Measurements from ENCODE around the gene MED16. TPM values are rescaled to one million over a fixed set of nuclear protein-coding genes. Genes with fewer than 3 reads are reported as not detected.
"Not testable (repeated sequence)": the region's sequence is repeated elsewhere in the genome, so short reads cannot be mapped to it uniquely, and the experiment has no call there.

Gene MED16
- total RNA-seq, 1 donor from 2014 or later: 12.1 TPM

DNA sequence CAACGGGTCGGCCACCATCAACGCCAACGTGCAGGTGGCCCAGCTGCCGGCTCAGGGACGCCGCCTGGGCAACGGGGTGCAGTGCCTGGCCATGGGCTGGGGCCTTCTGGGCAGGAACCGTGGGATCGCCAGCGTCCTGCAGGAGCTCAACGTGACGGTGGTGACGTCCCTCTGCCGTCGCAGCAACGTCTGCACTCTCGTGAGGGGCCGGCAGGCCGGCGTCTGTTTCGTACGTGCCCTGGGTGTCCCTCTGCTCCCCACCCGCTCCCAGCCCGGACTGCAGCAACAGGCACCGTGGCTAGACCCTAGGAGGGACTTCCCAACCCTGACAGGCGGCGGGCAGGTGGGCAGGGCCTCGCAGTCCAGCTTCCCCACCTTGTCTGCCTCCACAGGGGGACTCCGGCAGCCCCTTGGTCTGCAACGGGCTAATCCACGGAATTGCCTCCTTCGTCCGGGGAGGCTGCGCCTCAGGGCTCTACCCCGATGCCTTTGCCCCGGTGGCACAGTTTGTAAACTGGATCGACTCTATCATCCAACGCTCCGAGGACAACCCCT lies 37.3 kb downstream of the MED16 start:
- no peak for FAIRE-seq
- DNase-seq (ENCODE audit: low read depth): no peak
- no peak for TF ChIP-seq CTCF (IDR thresholded peaks at IDR 0.05; ENCODE audit: insufficient read depth, low read length, severe bottlenecking)
- no peak overlapping the region for H3K4me3 ChIP-seq (ENCODE audit: low read depth, low read length)
- no peaks in the 10 kb centered on the region for H3K36me3 ChIP-seq (ENCODE audit: control insufficient read depth, insufficient read depth, low read length)
- H3K27me3 ChIP-seq (ENCODE audit: control insufficient read depth, insufficient read depth, low read length): no peaks in the 10 kb centered on the region

DNA sequence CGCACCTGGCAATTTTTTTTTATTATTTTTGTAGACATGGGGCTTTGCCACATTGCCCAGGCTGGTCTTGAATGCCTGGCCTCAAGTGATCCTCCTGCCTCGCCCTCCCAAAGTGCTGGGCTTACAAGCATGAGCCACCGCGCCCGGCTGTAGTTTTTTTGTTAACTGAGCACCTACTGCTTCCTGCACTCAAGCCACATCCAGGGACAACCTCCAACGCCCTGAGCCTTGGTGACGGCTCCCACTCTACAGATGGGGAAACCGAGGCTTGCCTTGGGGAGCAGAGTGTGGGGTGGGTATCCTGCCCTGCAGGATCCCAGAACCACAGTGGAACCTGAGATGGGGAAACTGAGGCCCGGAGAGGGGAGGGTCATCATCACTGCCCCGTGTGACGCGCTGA lies 37.8 kb downstream of the MED16 start:
- no peak overlapping the region for H3K4me3 ChIP-seq (ENCODE audit: low read depth, low read length)
- no peak for TF ChIP-seq CTCF (IDR thresholded peaks at IDR 0.05; ENCODE audit: insufficient read depth, low read length, severe bottlenecking)
- DNase-seq (ENCODE audit: low read depth) (no peak), FAIRE-seq (no peak)
- H3K36me3 ChIP-seq (ENCODE audit: control insufficient read depth, insufficient read depth, low read length): no peaks in the 10 kb centered on the region
- H3K27me3 ChIP-seq (ENCODE audit: control insufficient read depth, insufficient read depth, low read length): no peaks in the 10 kb centered on the region

DNA sequence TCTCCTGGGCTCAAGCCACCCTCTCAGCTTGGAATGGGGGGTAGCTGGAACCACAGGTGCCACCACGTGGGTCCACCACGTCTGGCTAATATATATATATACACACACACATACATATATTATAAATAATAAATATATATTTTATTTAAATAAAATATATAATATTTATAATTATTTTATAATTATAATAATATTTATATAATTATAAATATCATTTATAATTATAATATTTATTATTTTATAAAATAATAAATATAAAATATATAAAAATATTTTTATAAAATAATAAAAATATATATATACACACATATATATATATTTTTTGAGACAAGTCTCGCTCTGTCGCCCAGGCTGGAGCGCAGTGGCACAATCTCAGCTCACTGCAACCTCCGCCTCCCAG lies 38.4 kb downstream of the MED16 start:
- no peaks in the 10 kb centered on the region for H3K36me3 ChIP-seq (ENCODE audit: control insufficient read depth, insufficient read depth, low read length)
- no peak for TF ChIP-seq CTCF (IDR thresholded peaks at IDR 0.05; ENCODE audit: insufficient read depth, low read length, severe bottlenecking)
- no peak overlapping the region for H3K4me3 ChIP-seq (ENCODE audit: low read depth, low read length)
- DNase-seq (ENCODE audit: low read depth) (no peak), FAIRE-seq (no peak)
- H3K27me3 ChIP-seq (ENCODE audit: control insufficient read depth, insufficient read depth, low read length): no peaks in the 10 kb centered on the region

GRCh38 chr19:853614-854220 lies 39.3 kb downstream of the MED16 start:
- DNase-seq (ENCODE audit: low read depth); H3K4me3 ChIP-seq (ENCODE audit: low read depth, low read length); FAIRE-seq; H3K36me3 ChIP-seq (ENCODE audit: control insufficient read depth, insufficient read depth, low read length); H3K27me3 ChIP-seq (ENCODE audit: control insufficient read depth, insufficient read depth, low read length): not testable (repeated sequence)

GRCh38 chr19:853014-853585 lies 39.9 kb downstream of the MED16 start:
- TF ChIP-seq CTCF (IDR thresholded peaks at IDR 0.05; ENCODE audit: insufficient read depth, low read length, severe bottlenecking): no peak
- Histone ChIP-seq H3K4me3 (ENCODE audit: low read depth, low read length) (no peak overlapping the region), H3K27me3 (ENCODE audit: control insufficient read depth, insufficient read depth, low read length) (no peaks in the 10 kb centered on the region), H3K36me3 (ENCODE audit: control insufficient read depth, insufficient read depth, low read length) (no peaks in the 10 kb centered on the region)
- no peak for DNase-seq (ENCODE audit: low read depth)
- FAIRE-seq: no peak

DNA sequence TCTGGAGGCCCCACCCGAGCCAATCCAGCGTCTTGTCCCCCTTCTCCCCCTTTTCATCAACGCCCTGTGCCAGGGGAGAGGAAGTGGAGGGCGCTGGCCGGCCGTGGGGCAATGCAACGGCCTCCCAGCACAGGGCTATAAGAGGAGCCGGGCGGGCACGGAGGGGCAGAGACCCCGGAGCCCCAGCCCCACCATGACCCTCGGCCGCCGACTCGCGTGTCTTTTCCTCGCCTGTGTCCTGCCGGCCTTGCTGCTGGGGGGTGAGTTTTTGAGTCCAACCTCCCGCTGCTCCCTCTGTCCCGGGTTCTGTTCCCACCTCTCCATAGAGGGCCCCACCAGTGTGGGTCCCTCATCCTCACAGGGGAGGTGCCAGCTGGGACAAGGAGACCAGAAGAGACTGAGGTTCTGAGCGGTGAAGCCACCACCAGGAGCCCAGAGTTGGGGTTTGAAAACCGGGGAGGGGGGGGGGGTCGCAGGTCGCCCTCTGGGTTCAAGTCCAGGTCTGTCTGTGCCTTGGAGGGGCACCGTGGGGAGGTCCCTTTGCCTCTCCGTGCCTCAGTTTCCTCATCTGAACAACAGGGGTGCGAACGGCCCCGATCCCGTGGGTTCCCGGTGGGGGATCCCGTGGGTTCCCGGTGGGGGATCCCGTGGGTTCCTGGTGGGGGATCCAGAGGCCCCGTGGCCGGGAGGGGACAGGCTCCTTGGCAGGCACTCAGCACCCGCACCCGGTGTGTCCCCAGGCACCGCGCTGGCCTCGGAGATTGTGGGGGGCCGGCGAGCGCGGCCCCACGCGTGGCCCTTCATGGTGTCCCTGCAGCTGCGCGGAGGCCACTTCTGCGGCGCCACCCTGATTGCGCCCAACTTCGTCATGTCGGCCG lies 40.6 kb downstream of the MED16 start, which contains the start of gene ELANE:
ELANE (plus strand) TSS at position 168 of the 878 bp plus-strand sequence; CDS start at position 194, 26 bp downstream.
- no peak within 1 kb of the TSS for H3K4me3 ChIP-seq (ENCODE audit: low read depth, low read length)
- TF ChIP-seq CTCF (IDR thresholded peaks at IDR 0.05; ENCODE audit: insufficient read depth, low read length, severe bottlenecking): no peak
- no peaks in the 10 kb centered on the region for H3K36me3 ChIP-seq (ENCODE audit: control insufficient read depth, insufficient read depth, low read length)
- no peak for DNase-seq (ENCODE audit: low read depth)
- H3K27me3 ChIP-seq (ENCODE audit: control insufficient read depth, insufficient read depth, low read length): no peaks in the 10 kb centered on the region
- FAIRE-seq: no peak

All from bronchial epithelial cell (primary cell).